B cell (primary cell): ENCODE results near the gene TBC1D1.

Source experiments
- EZH2 ChIP-seq: IDR thresholded peaks from 2 replicates; pipeline ENCODE4 v1.6.1; 2012; ENCODE audit warnings: borderline replicate concordance, low read depth, mild to moderate bottlenecking, moderate library complexity, low read length; ENCODE audit not compliant: insufficient read depth, poor library complexity, severe bottlenecking
- TF ChIP-seq, protein P1 (sequence below): fragments of 200-600 bp; IDR thresholded peaks from one replicate; pipeline ENCODE4 v1.8.0; 2022; ENCODE audit warnings: antibody characterized with exemption, mild to moderate bottlenecking

DNA sequence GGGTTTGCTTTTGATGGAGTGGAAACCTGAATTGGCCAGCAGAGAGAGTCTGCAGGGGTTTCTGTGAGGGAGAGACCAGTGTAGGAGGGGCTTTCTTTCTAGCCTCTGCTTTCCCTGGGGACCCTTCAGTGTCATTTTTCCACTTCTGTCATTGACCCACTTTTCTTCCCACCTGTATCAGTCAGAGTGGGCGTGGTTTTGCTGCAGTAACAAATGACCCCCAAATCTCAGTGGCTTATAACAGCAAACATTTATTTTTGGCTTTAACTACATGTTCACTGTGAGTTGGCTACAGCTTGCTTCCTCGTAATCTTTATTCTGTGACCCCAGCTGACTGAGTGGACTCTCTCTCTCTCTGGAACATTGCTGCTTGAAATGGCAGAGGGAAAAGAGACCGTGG, 43.7 kb downstream of the TBC1D1 start:
- TF ChIP-seq, protein P1, sequence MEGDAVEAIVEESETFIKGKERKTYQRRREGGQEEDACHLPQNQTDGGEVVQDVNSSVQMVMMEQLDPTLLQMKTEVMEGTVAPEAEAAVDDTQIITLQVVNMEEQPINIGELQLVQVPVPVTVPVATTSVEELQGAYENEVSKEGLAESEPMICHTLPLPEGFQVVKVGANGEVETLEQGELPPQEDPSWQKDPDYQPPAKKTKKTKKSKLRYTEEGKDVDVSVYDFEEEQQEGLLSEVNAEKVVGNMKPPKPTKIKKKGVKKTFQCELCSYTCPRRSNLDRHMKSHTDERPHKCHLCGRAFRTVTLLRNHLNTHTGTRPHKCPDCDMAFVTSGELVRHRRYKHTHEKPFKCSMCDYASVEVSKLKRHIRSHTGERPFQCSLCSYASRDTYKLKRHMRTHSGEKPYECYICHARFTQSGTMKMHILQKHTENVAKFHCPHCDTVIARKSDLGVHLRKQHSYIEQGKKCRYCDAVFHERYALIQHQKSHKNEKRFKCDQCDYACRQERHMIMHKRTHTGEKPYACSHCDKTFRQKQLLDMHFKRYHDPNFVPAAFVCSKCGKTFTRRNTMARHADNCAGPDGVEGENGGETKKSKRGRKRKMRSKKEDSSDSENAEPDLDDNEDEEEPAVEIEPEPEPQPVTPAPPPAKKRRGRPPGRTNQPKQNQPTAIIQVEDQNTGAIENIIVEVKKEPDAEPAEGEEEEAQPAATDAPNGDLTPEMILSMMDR = no peak
- TF ChIP-seq EZH2 = no peak
